IPS-NIHi7 (cell line): ENCODE data around the gene EXOC6.
A peak's percentile ranks its signal among the peaks of the same experiment; 100 is the strongest.
"Not testable (repeated sequence)": the region's sequence is repeated elsewhere in the genome, so short reads cannot be mapped to it uniquely, and the experiment has no call there.

Experiments
- DNase-seq: peaks from one replicate; pipeline ENCODE4 v3.0.0; 2012; ENCODE audit warnings: mixed read lengths; ENCODE audit errors: extremely low spot score

The EXOC6 gene

DNA sequence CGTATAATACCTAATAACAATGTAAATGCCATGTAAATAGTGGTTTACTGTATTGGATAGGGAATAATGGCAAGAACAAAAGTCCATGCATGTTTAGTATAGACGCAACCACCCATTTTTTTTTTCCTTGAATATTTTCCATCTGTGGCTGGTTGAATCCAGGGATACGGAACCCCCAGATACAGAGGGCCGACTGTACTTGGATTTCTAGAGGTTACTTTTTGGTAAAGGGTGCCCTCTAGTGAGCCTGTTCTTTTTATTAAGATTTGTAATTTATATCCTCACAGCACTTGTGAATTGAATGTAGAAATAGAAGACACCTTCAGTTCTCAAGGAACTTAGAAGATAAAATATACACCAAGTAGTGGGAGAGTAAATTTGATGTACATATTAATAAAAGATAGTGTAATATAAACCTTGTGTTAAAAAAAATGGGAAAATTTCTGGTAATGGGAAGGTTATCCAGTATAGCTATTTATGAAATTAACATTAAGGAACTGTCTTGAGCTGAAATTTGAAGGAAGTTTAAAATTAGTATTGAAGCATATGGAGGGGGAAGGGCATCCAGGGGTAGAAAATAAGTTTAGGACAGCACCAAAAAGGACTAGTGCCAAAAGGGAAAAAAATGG, 32.0 kb downstream of the EXOC6 start:
- DNase-seq: peak; percentile 24

- DNase-seq: no peak
Observed at GRCh38 chr10:92880917-92881316, 32.6 kb downstream of the EXOC6 start.

- no peak for DNase-seq
Observed at GRCh38 chr10:92886334-92886961, 38.1 kb downstream of the EXOC6 start.

DNA sequence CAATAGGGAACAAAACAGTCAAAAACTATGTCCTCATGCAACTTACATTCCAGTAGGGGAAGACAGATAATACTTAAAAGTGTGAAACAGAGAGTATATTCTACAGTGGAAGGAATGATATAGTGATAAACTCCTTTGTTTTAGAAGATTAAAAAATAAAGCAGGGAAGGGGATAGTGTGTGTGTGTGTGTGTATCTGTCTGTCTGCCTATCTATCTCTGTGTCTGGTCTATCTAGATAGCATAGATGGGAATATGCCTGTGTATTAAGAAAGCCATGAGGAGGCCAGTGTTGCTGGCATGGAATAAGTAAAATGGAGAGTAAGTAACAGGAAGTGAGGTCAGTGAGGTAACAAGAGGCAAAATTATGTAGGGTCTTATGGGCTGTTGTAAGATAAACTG, 42.2 kb downstream of the EXOC6 start:
- no peak for DNase-seq

DNA sequence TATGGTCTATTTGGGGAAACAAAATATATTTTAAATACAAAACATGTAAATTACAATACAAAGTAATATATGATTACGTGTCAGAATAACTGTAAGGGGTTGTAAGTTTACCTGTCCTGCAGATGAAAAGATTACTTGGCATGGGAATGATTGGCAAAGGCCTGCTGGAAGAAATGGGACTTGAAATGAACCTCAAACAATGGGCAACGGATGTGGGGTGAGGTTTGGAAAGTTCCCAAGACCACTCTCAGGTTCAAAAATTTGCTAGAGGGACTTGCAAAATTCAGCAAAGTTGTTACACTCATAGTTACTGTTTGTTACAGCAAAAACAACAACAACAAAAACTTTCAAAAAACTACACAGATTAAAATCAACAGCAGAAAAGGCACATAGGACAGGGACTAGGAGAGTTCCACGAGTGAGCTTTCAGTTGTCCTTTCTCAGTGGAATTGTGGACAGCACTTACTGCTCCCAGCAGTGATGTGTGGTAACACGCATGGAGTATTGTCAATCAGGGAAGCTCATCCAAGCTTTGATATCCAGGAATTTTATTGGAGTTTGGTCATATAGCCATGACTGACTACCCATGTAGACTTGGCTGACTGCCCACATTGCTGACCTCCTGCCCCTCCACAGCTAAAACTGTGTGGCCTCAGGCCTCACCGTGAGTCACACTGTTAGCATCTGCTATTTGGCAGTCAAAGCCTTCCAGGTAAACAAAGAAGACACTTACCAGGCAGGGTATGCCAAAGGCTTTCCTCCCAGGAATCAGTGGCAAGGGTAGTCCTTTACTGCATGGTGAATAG, 43.8 kb downstream of the EXOC6 start:
- DNase-seq: peak; percentile 45

DNA sequence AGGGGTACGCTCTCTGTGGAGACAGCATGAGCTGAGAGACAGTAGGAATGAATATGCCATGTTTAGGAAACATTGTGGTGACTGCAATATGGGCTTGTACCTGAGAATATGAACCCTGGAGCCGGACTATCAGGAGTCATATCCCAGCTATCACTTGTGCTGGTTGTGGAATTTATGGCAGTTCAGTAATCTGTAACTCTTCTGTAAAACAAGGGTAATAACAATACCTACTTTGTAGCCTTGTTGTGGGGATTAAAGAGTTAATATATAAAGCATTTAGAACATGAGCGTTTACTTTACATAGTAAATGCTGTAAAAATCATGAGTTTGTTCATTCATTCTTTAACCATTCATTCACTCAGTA, 44.4 kb downstream of the EXOC6 start:
- no peak for DNase-seq

- DNase-seq: no peak
Observed at GRCh38 chr10:92894081-92894655, 45.8 kb downstream of the EXOC6 start.

GRCh38 chr10:92897916-92898315, 49.6 kb downstream of the EXOC6 start:
- no peak for DNase-seq

DNA sequence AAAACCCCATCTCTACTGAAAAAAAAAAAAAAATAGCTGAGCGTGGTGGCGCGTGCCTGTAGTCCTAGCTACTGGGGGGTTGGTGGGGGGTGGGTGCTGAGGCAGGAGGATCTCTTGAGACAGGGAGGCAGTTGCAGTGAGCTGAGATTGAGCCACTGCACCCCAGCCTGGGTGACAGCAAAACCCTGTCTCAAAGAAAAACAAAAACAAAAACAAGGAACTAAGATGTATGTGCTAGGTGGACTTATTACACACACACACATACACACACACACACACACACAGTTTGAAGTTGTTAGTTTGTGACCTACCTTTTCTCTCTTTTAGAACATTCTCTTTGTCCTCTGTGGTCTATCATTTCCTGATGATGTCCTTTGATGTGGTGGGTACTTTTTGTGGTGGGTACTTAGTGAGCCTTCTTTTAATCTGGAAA, 53.5 kb downstream of the EXOC6 start:
- no peak for DNase-seq

GRCh38 chr10:92903633-92904032, 55.3 kb downstream of the EXOC6 start:
- DNase-seq: no peak

DNA sequence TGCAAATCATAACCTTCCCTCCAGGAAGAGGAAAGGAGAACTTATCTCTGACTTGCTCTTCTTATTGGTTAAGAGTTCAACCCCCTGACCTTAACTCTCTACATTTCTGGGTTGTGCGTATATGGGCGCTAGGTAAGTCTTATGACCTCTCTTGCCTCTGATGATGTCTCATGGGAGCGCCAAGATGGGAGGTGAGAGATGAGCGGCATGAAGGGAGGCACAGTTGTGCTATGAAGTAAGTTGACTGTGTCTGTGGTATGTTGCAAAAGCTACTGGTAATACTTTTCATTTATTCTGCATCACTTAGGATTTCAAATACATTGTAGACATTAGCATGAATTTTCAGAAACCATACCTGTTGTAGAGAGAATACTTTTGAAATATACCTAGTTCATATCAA, 59.0 kb downstream of the EXOC6 start:
- no peak for DNase-seq

- DNase-seq: not testable (repeated sequence)
Observed at GRCh38 chr10:92912631-92913030, 64.3 kb downstream of the EXOC6 start.

DNA sequence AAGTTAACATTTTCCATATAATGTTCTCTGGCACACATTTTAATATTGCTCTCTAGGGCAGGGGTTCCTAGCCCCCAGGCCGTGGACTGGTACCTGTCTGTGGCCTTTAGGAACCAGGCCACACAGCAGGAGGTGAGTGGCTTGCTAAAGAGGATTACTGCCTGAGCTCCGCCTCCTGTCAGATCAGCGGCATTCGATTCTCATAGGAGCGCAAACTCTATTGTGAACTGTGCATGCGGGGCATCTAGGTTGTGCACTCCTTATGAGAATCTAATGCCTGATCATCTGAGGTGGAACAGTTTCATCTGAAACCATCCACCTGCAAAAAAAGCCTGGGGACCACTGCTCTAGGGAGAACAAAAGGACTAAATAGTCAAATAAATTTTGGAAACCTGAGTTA, 65.7 kb downstream of the EXOC6 start:
- no peak for DNase-seq

DNA sequence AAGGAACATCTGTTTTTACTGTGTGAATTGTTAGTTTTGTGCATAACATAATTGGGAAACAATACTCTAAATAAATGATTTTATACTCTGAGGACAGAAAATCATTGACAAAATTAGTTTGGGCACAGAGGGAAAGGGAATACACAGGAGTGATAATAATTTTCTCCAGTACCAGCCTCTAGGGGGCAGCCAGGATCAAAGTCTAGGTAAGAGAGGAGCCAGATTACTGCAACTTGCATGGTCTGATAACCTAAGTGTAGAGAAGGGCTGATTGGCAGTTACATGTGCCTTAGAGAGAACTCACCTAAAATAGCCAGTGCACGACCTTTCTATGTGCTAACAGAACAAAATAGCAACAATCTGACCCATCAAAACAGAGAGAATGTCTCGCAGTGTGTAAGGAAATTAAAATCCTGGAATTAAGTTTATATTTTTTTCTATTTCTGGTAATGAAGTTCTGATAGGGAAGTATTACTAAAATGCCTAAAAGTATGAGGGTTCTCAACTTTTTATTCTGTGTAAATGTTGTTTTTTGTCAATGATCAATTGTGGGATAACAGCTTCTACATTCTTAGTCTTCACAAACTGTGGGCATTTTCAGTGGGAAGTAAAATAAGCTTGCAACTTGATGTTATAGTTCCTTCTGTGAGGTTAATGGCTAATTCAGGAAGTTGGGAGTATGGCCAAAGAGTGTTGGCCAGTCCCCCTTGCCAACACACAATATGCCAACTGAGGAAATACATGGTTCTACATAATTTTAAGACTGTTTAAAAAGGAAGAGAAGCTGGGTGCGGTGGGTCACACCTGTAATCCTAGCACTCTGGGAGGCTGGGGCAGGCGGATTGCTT, 66.4 kb downstream of the EXOC6 start:
- DNase-seq: peak; percentile 63

DNA sequence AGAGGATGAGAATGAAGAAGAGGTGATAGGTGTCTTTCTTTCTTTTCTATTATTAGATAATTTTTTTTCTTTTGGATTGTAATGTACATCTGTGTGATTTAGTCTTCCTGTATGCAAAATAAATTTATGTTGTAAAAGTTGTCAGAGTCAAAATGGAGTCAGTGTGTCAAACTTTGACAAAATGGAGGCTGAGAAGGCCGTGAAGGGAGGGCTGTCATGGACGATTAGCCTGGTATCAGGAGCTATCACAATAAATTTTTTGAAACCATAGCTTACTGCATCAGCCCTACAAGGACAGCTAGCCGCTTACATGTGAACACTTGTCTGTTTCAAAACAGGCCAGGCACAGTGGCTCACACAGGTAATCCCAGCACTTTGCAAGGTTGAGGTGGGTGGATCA, 67.6 kb downstream of the EXOC6 start:
- no peak for DNase-seq

- DNase-seq: peak; percentile 15
Observed at GRCh38 chr10:92916433-92916832, 68.1 kb downstream of the EXOC6 start.

- DNase-seq: no peak
Observed at GRCh38 chr10:92918603-92919002, 70.3 kb downstream of the EXOC6 start.

DNA sequence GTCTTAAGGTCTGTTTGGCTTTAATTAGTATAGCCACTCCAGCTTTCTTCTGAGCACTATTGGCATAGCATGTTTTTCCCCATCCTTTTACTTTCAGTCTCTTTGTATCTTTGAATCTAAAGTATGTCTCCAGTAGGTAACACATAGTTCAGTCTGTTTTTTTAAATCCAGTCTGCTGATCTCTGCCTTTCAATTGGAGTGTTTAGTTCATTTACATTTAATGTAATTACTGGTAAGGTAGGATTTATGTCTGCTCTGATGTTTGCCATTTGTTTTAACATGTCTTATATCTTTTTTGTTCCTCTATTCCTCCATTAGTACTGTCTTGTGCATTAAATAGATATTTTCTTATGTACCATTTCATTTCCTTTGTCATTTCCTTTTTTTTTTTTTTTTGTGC, 72.5 kb downstream of the EXOC6 start:
- DNase-seq: no peak

- no peak for DNase-seq
Observed at GRCh38 chr10:92923416-92923815, 75.1 kb downstream of the EXOC6 start.

DNA sequence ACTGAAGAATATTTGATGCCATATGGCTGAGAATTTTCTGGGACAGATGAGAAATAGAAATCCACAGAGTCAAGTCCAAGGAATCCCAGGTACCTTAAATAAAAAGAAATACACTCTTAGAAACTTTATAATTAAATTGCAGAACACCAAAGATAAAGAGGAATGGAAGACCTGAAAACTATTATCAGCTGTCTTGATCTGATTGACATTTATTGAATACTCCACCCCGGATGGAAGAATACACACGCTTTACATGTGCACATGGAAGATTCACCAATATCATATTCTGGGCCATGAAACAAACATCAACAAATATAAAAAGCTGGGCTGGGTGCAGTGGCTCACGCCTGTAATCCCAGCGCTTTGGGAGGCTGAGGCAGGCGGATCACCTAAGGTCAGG, 81.6 kb downstream of the EXOC6 start:
- DNase-seq: no peak

DNA sequence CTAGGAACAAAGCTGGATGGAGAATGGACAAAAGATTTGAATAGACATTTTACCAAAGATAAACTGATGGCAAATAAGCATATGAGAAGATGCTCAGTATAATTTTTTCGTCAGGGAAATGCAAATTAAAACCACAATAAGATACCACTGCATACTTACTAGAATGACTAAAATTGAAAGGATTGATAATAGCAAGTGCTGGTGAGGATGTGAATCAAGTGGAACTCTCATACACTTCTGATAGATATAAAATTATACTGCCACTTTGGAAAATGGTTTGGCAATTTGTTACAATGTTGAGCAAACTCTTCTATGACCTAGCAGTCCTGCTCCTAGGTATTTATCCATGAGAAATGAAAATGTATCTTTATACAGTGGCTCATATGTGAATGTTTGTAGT, 83.3 kb downstream of the EXOC6 start:
- DNase-seq: no peak

- no peak for DNase-seq
Observed at GRCh38 chr10:92937876-92938275, 89.6 kb downstream of the EXOC6 start.
